ENCODE results near the gene MAP7. TPM values are rescaled to one million over a fixed set of nuclear protein-coding genes. Genes with fewer than 3 reads are reported as not detected.
"Not testable (repeated sequence)": the region's sequence is repeated elsewhere in the genome, so short reads cannot be mapped to it uniquely, and the experiment has no call there.

The MAP7 gene
- total RNA-seq, 4 donors from 2014 or later = 18.3 to 33.0 (median 28.2) TPM

- 83 to 86% methylated on average over 1 of the region's 1 CpG for WGBS, 2 donors
- Histone ChIP-seq H3K4me3 (no peak overlapping the region), H3K27me3 (no peaks in the 10 kb centered on the region), H3K4me1 (peaks cover 0 to 15% (median 0%) of the 10 kb centered on the region in 3 donors), H3K9me3 (no peaks in the 10 kb centered on the region), H3K27ac (no peak overlapping the region), H3K36me3 (no peaks in the 10 kb centered on the region)
- TF ChIP-seq POLR2A (IDR thresholded peaks at IDR 0.05) = no peak
- no peak for TF ChIP-seq CTCF (IDR thresholded peaks at IDR 0.05)
- intact Hi-C loops (cut with DNase I) = no loop called here
- no peak for DNase-seq
Measured at GRCh38 chr6:136492409-136492808, 57.8 kb downstream of the MAP7 start.

DNA sequence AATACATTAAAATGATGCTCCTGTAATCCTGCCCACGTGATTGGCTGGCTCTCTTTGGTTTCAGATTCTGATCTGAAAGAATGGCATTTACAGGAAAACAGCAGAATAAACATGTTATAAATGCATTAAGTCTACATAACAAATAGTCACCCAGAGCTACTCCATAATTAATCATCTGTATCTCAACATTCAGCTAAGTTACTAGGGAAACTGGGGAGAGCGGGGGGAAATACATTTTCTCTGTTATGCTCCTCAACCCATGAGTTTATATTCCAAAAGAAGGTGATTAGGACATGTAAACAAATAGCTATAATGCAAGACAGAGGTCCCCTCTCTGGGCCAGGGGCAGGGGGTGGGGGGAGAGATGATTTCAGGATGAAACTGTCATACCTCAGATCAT lies 58.5 kb downstream of the MAP7 start:
- Histone ChIP-seq H3K27me3 (no peaks in the 10 kb centered on the region), H3K27ac (no peak overlapping the region), H3K9me3 (no peaks in the 10 kb centered on the region), H3K36me3 (no peaks in the 10 kb centered on the region), H3K4me1 (peaks cover 0 to 15% (median 0%) of the 10 kb centered on the region in 3 donors), H3K4me3 (no peak overlapping the region)
- intact Hi-C loops (cut with DNase I) = no loop called here
- no peak for DNase-seq
- 69 to 77% methylated on average over 2 of the region's 2 CpGs for WGBS, 2 donors
- no peak for TF ChIP-seq CTCF (IDR thresholded peaks at IDR 0.05)
- TF ChIP-seq POLR2A (IDR thresholded peaks at IDR 0.05) = no peak

GRCh38 chr6:136491251-136491650 lies 59.0 kb downstream of the MAP7 start:
- 78 to 85% methylated on average over 2 of the region's 2 CpGs for WGBS, 2 donors
- no peak for DNase-seq
- H3K36me3 ChIP-seq = no peaks in the 10 kb centered on the region

DNA sequence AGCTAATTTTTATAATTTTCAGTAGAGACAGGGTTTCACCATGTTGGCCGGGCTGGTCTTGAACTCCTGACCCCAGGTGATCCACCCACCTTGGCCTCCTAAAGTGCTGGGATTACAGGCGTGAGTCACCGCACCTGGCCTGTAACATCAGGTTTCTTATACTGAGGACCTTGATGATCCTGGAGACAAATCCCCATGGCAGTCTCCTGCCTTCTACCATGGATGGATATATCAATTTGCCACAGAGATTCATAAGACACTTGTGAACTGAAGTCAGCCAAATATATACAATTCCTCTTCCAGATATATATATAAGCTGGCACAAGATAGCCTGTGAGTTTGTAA lies 60.6 kb downstream of the MAP7 start:
- H3K36me3 ChIP-seq; H3K4me3 ChIP-seq; DNase-seq; intact Hi-C loops (cut with DNase I); H3K27me3 ChIP-seq; H3K9me3 ChIP-seq; H3K27ac ChIP-seq: not testable (repeated sequence)
- WGBS, 2 donors = 25 to 70% methylated on average over 3 of the region's 3 CpGs
- H3K4me1 ChIP-seq = peaks cover 0 to 15% (median 0%) of the 10 kb centered on the region in 3 donors

More at GRCh38 chr6:136491251-136491650, 59.0 kb downstream of the MAP7 start:
- H3K4me3 ChIP-seq = no peak overlapping the region
- H3K9me3 ChIP-seq = no peaks in the 10 kb centered on the region
- H3K4me1 ChIP-seq = peaks cover 0 to 15% (median 0%) of the 10 kb centered on the region in 3 donors
- intact Hi-C loops (cut with DNase I) = no loop called here
- no peak for TF ChIP-seq POLR2A (IDR thresholded peaks at IDR 0.05)
- TF ChIP-seq CTCF (IDR thresholded peaks at IDR 0.05) = no peak
- H3K27ac ChIP-seq = no peak overlapping the region
- no peaks in the 10 kb centered on the region for H3K27me3 ChIP-seq

- no peaks in the 10 kb centered on the region for H3K9me3 ChIP-seq
- H3K27me3 ChIP-seq = no peaks in the 10 kb centered on the region
- H3K36me3 ChIP-seq = no peaks in the 10 kb centered on the region
- TF ChIP-seq CTCF (IDR thresholded peaks at IDR 0.05) (no peak), POLR2A (IDR thresholded peaks at IDR 0.05) (no peak)
- DNase-seq = no peak
- peak overlapping the region in 1 of 4 donors; percentile 6 for H3K27ac ChIP-seq
- intact Hi-C loops (cut with DNase I) = no loop called here
- H3K4me1 ChIP-seq = peaks cover 0 to 15% (median 0%) of the 10 kb centered on the region in 3 donors
- no peak overlapping the region for H3K4me3 ChIP-seq
- 47 to 60% methylated on average over 7 of the region's 7 CpGs for WGBS, 2 donors
Measured at GRCh38 chr6:136487759-136488425, 62.3 kb downstream of the MAP7 start.

GRCh38 chr6:136486357-136486756 lies 63.9 kb downstream of the MAP7 start:
- no peak for DNase-seq
- WGBS, 2 donors = 79 to 100% methylated on average over 1 of the region's 1 CpG
- no peak overlapping the region for H3K27ac ChIP-seq
- TF ChIP-seq CTCF (IDR thresholded peaks at IDR 0.05) = no peak
- no peak for TF ChIP-seq POLR2A (IDR thresholded peaks at IDR 0.05)
- no peak overlapping the region for H3K4me3 ChIP-seq
- H3K4me1 ChIP-seq = peaks cover 0 to 15% (median 0%) of the 10 kb centered on the region in 3 donors
- H3K9me3 ChIP-seq = no peaks in the 10 kb centered on the region
- H3K27me3 ChIP-seq = no peaks in the 10 kb centered on the region
- intact Hi-C loops (cut with DNase I) = no loop called here
- no peaks in the 10 kb centered on the region for H3K36me3 ChIP-seq

Data from esophagus squamous epithelium (tissue), 5 donors.